Fibroblast of mammary gland (primary cell): Measurements from ENCODE around the gene NBEA.
A peak's percentile ranks its signal among the peaks of the same experiment; 100 is the strongest.

Experiments
- DNase-seq: peaks from one replicate; pipeline ENCODE4 v3.0.0-alpha.2; 2010; ENCODE audit warnings: low read depth
- H3K4me3 ChIP-seq: 2 replicates; pipeline ENCODE4 v1.5.1; 2011; ENCODE audit warnings: low read depth, mild to moderate bottlenecking, low read length, moderate library complexity; ENCODE audit not compliant: control insufficient read depth
- TF ChIP-seq, protein P1 (sequence below): conservative IDR thresholded peaks from 2 replicates; pipeline ENCODE4 v1.5.1; 2011; ENCODE audit warnings: low read depth, low read length, inconsistent platforms; ENCODE audit not compliant: control insufficient read depth, insufficient read depth

The NBEA gene

DNA sequence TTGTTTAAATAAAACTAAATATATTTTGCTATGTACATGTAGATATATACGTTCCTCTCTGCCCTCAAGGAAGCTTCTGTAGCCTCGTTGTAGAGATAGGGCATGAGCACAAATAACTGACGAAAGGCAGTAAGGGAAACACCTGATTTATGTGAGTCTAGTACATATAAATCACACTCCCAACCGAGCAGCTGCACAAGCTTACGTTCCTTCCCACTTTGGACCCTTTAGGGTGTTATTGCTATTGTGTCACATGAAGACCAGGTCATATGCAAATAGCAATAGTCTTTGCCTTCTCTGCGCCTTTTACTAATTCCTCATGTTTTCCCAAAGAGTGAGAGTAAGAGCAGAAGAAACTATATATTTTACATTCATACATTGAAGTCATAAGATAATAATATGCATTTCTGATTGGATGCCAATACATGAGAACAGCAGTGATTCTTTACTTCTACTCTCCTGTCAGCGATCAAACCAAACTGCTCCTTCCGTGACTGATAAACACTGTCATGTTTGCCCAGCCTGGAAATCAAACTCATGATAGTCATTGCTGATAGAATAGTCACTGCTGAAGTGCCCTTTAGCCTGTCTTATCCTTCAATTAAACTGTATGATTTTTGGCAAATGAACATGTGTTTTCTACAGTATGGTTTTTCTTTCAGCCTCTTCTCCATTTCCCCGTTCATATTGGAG lies 661.7 kb downstream of the NBEA start:
- no peak overlapping the region for H3K4me3 ChIP-seq
- TF ChIP-seq, protein P1, sequence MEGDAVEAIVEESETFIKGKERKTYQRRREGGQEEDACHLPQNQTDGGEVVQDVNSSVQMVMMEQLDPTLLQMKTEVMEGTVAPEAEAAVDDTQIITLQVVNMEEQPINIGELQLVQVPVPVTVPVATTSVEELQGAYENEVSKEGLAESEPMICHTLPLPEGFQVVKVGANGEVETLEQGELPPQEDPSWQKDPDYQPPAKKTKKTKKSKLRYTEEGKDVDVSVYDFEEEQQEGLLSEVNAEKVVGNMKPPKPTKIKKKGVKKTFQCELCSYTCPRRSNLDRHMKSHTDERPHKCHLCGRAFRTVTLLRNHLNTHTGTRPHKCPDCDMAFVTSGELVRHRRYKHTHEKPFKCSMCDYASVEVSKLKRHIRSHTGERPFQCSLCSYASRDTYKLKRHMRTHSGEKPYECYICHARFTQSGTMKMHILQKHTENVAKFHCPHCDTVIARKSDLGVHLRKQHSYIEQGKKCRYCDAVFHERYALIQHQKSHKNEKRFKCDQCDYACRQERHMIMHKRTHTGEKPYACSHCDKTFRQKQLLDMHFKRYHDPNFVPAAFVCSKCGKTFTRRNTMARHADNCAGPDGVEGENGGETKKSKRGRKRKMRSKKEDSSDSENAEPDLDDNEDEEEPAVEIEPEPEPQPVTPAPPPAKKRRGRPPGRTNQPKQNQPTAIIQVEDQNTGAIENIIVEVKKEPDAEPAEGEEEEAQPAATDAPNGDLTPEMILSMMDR = no peak
- DNase-seq = no peak

DNA sequence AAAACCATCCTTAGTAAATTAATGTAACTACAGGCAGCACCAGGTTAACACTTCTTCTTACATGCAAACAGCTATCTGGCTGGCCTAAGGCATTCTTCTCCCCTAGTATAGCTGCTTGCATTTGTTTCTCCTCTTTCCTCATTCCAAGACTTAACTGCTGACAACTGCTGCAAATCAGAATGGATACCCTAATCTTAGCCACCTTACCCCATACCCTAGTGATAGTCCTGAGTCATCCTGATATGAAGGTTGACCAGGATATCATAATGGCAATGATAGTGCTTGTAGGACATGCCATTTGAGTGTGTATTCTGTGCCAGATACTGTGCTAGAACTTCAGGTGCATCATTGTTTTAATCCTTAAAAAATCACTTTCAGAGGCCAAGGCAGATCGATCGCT lies 672.6 kb downstream of the NBEA start:
- TF ChIP-seq, protein P1 = no peak
- H3K4me3 ChIP-seq = no peak overlapping the region
- DNase-seq = no peak

DNA sequence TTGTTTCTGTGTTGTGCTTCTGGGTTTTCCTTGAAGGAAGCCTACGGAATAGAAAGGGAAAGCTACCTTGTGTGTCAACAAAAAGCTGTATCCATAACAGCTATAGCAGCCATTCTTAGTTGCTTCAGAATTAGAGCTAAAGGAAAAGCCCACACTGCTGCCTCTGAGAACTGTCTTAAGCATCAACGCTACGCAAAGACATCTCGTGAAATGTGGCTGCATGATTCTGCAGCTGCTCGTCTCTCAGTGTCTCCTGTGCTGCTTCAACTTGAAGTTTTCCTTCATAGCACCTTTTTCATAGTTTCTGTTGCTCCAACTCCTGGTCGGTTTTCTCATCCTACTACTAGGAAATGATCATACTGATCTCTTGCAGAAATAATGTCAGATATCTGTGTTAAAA lies 675.4 kb downstream of the NBEA start:
- no peak overlapping the region for H3K4me3 ChIP-seq
- TF ChIP-seq, protein P1 = no peak
- no peak for DNase-seq

DNA sequence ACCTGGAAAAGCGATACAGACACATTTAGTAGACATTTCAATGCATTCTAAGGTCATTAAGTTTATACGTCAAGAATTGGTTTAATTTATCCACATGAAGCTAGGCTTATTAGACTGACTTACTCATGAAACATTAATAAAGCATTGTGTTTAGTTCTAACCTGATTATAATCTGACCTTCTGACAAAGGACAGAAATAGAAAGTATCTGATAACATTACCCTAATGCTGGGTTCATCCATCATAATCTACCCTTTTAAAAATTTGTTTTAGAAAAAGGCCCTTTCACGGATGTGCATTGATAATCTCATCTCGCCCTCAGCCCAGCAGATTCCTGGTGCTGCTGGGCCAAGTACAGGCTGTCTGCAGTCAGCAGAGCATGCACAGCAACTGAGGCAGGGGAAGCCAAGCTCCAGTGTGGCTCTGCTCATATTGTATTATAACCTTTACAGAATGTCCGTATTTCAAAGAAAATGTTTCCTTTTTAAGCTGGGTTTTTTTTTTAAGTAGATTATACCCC lies 676.6 kb downstream of the NBEA start:
- DNase-seq = no peak
- TF ChIP-seq, protein P1 = no peak
- no peak overlapping the region for H3K4me3 ChIP-seq

DNA sequence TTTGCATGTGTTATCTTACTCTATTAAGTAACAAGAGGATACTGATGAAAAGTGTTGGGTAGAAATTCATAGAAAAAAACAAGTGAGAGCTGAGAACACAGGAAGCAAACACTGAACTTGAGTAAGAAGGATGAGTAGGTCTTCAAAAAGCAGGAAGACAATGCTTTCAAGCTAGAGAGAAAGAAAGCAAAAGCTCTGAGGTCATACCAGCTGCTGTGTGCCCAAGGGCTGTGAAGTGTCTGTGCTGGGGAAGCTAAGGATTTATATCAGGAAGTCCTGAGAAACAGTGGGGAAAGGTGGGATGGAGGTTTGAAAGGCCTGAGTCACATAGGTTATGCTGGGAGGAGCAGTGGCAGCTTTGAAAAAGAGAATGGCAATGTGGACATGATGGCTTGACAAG lies 679.9 kb downstream of the NBEA start:
- DNase-seq = peak; percentile 44
- TF ChIP-seq, protein P1 = no peak
- no peak overlapping the region for H3K4me3 ChIP-seq

DNA sequence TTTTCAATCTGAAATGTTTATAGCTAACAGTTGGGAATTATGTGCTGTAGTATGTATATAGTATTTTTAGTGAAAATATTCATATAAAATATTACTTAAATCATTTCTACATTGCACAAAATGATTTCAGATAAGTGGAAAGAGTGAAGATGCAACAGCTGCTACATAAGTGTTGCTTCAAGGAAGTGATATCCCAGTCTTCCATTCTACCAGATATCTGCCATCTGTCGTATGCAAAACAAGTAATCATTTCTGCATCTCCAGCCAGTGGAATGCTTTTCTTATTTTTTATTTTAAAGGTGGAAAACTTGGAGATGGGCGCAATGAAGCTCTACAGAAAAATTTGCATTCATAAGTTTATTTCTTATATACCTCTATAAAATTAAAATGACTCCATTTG lies 687.0 kb downstream of the NBEA start:
- no peak overlapping the region for H3K4me3 ChIP-seq
- DNase-seq = no peak
- TF ChIP-seq, protein P1 = no peak
